Transverse colon (tissue), 4 donors: ENCODE data around the gene CTNND2. TPM values are rescaled to one million over a fixed set of nuclear protein-coding genes. Genes with fewer than 3 reads are reported as not detected.

ENCODE experiments used
- DNase-seq: peaks from one replicate; pipeline ENCODE4 v3.0.0-alpha.2; 2019
- H3K27ac ChIP-seq, 4 donors: fragments of 200-600 bp; sonication (generic); 2 replicates each; pipeline ENCODE4 v1.5.1; 2016 to 2018; ENCODE audit warnings: inconsistent platforms in 4 of 4
- H3K27me3 ChIP-seq: fragments of 200-600 bp; sonication (generic); 2 replicates; pipeline ENCODE4 v1.5.1; 2017; ENCODE audit warnings: inconsistent platforms
- H3K36me3 ChIP-seq, 4 donors: fragments of 200-600 bp; sonication (generic); 2 replicates each; pipeline ENCODE4 v1.5.1; 2017 to 2019; ENCODE audit warnings: inconsistent platforms in 4 of 4
- H3K4me1 ChIP-seq, 4 donors: fragments of 200-600 bp; sonication (generic); 2 replicates each; pipeline ENCODE4 v1.5.1; 2017 to 2020; ENCODE audit warnings: inconsistent platforms in 4 of 4
- H3K4me3 ChIP-seq, 4 donors: fragments of 200-600 bp; sonication (generic); 1 replicate in 1 of 4; 2 replicates in 3 of 4; pipeline versions ENCODE4 v1.5.1 to v1.6.1; 2017 to 2019; ENCODE audit warnings: inconsistent platforms in 4 of 4
- H3K9me3 ChIP-seq, 2 donors: fragments of 200-600 bp; sonication (generic); 2 replicates each; pipeline ENCODE4 v1.5.1; 2017 to 2019; ENCODE audit warnings: inconsistent platforms in 2 of 2
- EP300 ChIP-seq: sonication (generic); formaldehyde crosslinking; IDR thresholded peaks from one replicate; pipeline ENCODE4 v1.6.1; 2017; ENCODE audit warnings: antibody characterized with exemption, low read depth
- POLR2A ChIP-seq: fragments of 450-650 bp; IDR thresholded peaks from one replicate; pipeline ENCODE4 v1.6.1; 2016; ENCODE audit warnings: antibody characterized with exemption, mild to moderate bottlenecking, moderate library complexity
- POLR2AphosphoS5 ChIP-seq, 3 donors: sonication (generic); formaldehyde crosslinking; IDR thresholded peaks; one replicate each; pipeline ENCODE4 v1.6.1; 2016; ENCODE audit warnings: antibody characterized with exemption in 3 of 3
- WGBS, 2 donors: methylation state at CpG; one replicate each; pipeline ENCODE4 v1.1.5; 2018; ENCODE audit warnings: low coverage in 1 of 2; 5-methylcytosine and 5-hydroxymethylcytosine counted together
- in situ Hi-C, 4 donors: fragments of 200-750 bp; cut with MboI; loops; one replicate each; pipeline versions ENCODE4 v1.15.0 to v1.15.1; 2017; ENCODE audit warnings: low sequenced_read_pairs in 3 of 4, low pct_ligation_motif_present in 1 of 4, low pct_unique_long_range_greater_than_20kb in 1 of 4
- intact Hi-C: fragments of 100-400 bp; cut with DNase I; formaldehyde crosslinking; loops from one replicate; pipeline ENCODE4 v1.15.1; 2023; ENCODE audit warnings: low total_unique reads
- total RNA-seq, 4 donors: library from RNA; depleted of rRNA; stranded (reverse); fragments of >200 nt; gene quantifications; one replicate each; pipeline ENCODE4 v1.1.0, GENCODE V29; 2016
- TF ChIP-seq, protein P1 (sequence below), 5 experiments: fragments of 200-600 bp in 3 of 5; fragments of 450-650 bp in 2 of 5; sonication (generic) in 3 of 5; IDR thresholded peaks; 1 replicate in 2 of 5; 2 replicates in 3 of 5; pipeline ENCODE4 v1.5.1; 2016 to 2017; ENCODE audit warnings: antibody characterized with exemption in 5 of 5, inconsistent platforms in 3 of 5, mild to moderate bottlenecking in 2 of 5, moderate library complexity in 1 of 5

CTNND2 gene
- total RNA-seq, 4 donors from 2014 or later: 1.9 to 2.1 TPM; not detected in 2

DNA sequence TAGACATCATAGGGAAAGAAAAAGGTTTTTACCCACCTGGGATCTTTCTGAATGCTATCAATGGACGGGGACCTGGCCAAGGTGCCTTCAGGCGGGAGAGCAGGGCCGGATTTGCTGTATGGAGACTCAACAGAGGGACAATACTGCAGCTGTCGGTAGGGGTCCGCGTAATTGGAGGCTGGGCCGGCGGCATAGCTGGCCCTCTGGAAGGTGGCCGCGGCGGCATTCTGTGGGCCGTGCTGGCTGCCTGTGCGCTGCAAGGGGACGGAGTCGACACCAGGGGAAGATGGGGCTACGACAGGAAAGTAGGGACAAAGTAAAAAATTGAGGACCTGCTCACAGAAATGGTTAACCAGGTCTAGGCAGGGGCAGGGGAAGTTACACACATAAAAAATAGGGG, 557.9 kb downstream of the CTNND2 start:
- Histone ChIP-seq H3K4me1 (no peaks in the 10 kb centered on the region), H3K27ac (no peak overlapping the region), H3K27me3 (no peaks in the 10 kb centered on the region), H3K9me3 (no peaks in the 10 kb centered on the region), H3K4me3 (no peak overlapping the region), H3K36me3 (no peaks in the 10 kb centered on the region)
- in situ Hi-C loops: no loop called here
- intact Hi-C loops: no loop called here
- 84 to 85% methylated on average over 10 to 16 of the region's 16 CpGs for WGBS, 2 donors
- no peak for DNase-seq
- no peak for TF ChIP-seq POLR2AphosphoS5 (IDR thresholded peaks at IDR 0.05)
- TF ChIP-seq EP300: no peak
- TF ChIP-seq POLR2A: no peak
- TF ChIP-seq, protein P1, sequence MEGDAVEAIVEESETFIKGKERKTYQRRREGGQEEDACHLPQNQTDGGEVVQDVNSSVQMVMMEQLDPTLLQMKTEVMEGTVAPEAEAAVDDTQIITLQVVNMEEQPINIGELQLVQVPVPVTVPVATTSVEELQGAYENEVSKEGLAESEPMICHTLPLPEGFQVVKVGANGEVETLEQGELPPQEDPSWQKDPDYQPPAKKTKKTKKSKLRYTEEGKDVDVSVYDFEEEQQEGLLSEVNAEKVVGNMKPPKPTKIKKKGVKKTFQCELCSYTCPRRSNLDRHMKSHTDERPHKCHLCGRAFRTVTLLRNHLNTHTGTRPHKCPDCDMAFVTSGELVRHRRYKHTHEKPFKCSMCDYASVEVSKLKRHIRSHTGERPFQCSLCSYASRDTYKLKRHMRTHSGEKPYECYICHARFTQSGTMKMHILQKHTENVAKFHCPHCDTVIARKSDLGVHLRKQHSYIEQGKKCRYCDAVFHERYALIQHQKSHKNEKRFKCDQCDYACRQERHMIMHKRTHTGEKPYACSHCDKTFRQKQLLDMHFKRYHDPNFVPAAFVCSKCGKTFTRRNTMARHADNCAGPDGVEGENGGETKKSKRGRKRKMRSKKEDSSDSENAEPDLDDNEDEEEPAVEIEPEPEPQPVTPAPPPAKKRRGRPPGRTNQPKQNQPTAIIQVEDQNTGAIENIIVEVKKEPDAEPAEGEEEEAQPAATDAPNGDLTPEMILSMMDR (IDR thresholded peaks at IDR 0.05): no peak

DNA sequence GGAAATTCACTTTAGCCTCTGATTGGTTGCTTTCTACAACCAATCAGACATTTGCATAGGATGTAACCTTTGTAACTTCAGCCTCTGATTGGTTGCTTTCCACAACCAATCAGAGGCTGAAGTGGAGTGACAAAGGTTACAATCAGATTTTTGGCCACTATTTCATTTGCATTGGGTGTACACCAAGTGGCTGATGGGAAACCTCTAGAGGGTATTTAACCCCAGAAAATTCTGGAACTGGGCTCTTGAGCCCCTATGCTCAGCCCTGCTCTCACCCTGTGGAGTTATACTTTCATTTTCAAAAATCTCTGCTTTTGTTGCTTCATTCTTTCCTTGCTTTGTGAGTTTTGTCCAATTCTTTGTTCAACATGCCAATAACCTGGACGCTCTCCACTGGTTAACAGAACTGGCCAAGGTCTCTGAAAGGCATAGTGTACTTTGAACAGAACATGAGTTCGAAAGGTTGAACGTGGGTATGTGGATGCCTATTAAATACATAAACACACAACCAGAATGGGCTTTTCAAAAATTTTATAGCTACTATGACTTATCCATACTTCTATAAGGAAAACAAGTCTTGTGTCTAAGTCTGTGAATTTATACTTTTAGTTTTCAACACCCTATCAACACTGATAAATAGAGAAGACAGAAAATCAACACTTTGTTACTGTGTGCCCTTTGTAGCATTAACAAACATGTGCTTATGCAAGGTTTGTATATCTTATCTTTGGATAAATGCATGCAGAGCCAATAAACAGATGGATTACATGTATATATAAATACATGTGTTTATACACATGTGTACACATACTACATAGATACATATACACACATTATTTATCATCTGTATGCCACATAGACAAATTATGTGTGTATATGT, 568.1 kb downstream of the CTNND2 start:
- 50 to 62% methylated on average over 2 to 3 of the region's 3 CpGs for WGBS, 2 donors
- Histone ChIP-seq H3K4me3 (no peak overlapping the region), H3K4me1 (no peaks in the 10 kb centered on the region), H3K9me3 (no peaks in the 10 kb centered on the region), H3K36me3 (no peaks in the 10 kb centered on the region), H3K27me3 (no peaks in the 10 kb centered on the region), H3K27ac (no peak overlapping the region)
- TF ChIP-seq POLR2AphosphoS5 (IDR thresholded peaks at IDR 0.05) (no peak), EP300 (no peak), POLR2A (no peak)
- TF ChIP-seq, protein P1 (IDR thresholded peaks at IDR 0.05): no peak
- in situ Hi-C loops: no loop called here
- DNase-seq: no peak
- intact Hi-C loops: no loop called here

DNA sequence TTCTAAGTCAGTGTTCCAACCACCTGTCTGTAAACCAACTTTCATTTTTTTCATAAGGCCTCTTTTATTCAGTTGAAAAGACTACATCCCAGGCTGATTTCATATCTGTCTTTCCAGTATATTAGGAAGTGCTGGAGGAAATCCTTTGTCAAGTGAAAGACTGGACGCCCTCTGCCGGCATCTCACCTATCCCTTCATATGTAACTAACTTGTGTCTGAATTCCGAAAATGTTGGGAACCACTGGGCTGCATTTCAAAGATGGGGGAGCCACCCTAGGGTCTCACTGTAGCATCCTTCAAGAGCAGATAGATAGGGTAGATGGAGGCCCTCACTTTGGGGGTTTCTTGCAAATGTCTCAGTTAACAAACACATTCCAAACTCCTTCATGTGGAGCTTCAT, 569.8 kb downstream of the CTNND2 start:
- H3K36me3 ChIP-seq: no peaks in the 10 kb centered on the region
- no peaks in the 10 kb centered on the region for H3K27me3 ChIP-seq
- H3K4me1 ChIP-seq: no peaks in the 10 kb centered on the region
- in situ Hi-C loops: no loop called here
- intact Hi-C loops: no loop called here
- H3K9me3 ChIP-seq: no peaks in the 10 kb centered on the region
- H3K27ac ChIP-seq: no peak overlapping the region
- DNase-seq: no peak
- no peak overlapping the region for H3K4me3 ChIP-seq
- TF ChIP-seq EP300 (no peak), POLR2A (no peak), POLR2AphosphoS5 (IDR thresholded peaks at IDR 0.05) (no peak)
- TF ChIP-seq, protein P1 (IDR thresholded peaks at IDR 0.05): no peak
- 89% methylated on average over 3 of the region's 3 CpGs; no CpG with 5 or more reads in 1 of the 2 donors for WGBS, 2 donors

DNA sequence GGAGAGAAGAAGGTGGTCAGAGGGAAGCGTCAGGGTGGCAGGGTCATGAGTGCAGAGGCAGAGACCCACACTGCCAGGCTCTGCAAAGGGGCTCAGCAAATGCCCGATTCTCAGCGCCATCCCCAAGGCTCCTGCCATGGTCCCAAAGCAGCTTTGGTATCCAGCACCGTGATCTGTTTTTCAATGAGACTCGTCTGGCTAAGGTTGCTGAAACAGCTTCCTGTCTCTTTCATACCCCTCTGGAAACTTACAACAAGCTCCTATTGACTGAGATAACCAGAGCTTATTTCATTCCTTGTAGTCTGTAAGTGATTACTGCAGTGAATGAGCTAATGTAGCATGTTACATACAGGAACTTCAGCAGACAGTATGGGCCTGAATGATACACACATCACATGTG, 574.6 kb downstream of the CTNND2 start:
- intact Hi-C loops: no loop called here
- WGBS, 2 donors: 83% methylated on average over 5 of the region's 5 CpGs; no CpG with 5 or more reads in 1 of the 2 donors
- no peaks in the 10 kb centered on the region for H3K4me1 ChIP-seq
- TF ChIP-seq EP300 (no peak), POLR2AphosphoS5 (IDR thresholded peaks at IDR 0.05) (no peak), POLR2A (no peak)
- TF ChIP-seq, protein P1 (IDR thresholded peaks at IDR 0.05): no peak
- no peaks in the 10 kb centered on the region for H3K36me3 ChIP-seq
- H3K4me3 ChIP-seq: no peak overlapping the region
- in situ Hi-C loops: no loop called here
- no peaks in the 10 kb centered on the region for H3K27me3 ChIP-seq
- H3K9me3 ChIP-seq: no peaks in the 10 kb centered on the region
- H3K27ac ChIP-seq: no peak overlapping the region
- no peak for DNase-seq
